H1 (cell line): ENCODE results near the gene TRIL. TPM values are rescaled to one million over a fixed set of nuclear protein-coding genes. Genes with fewer than 3 reads are reported as not detected.

Source experiments
- BACH1 ChIP-seq: IDR thresholded peaks from 2 replicates; pipeline ENCODE4 v1.6.1; 2012; ENCODE audit warnings: low read length, improper control_type of control experiment
- BCL11A ChIP-seq, 2 experiments: IDR thresholded peaks; one replicate each; pipeline ENCODE4 v1.6.1; 2011; ENCODE audit warnings: low read depth in 2 of 2, low read length in 2 of 2, mild to moderate bottlenecking in 2 of 2
- BRCA1 ChIP-seq: IDR thresholded peaks from 2 replicates; pipeline ENCODE4 v1.6.1; 2012; ENCODE audit warnings: low read depth, low read length, improper control_type of control experiment
- CBX5 ChIP-seq: fragments of 300-800, 300-1000 bp; sonication (generic); IDR thresholded peaks from 2 replicates; pipeline ENCODE4 v1.7.1; 2016; ENCODE audit warnings: antibody characterized with exemption, low read length, low read depth
- CEBPB ChIP-seq: IDR thresholded peaks from 2 replicates; pipeline ENCODE4 v1.6.1; 2012; ENCODE audit warnings: low read depth, low read length
- CTBP2 ChIP-seq: IDR thresholded peaks from 2 replicates; pipeline ENCODE4 v1.7.0; 2011; ENCODE audit warnings: borderline replicate concordance, mild to moderate bottlenecking, moderate library complexity, mixed read lengths, low read length; ENCODE audit not compliant: insufficient read depth, insufficient read length
- E2F6 ChIP-seq: IDR thresholded peaks from 2 replicates; pipeline ENCODE4 v1.6.1; 2012; ENCODE audit warnings: inconsistent platforms
- FOSL1 ChIP-seq: IDR thresholded peaks from 2 replicates; pipeline ENCODE4 v1.6.1; 2011; ENCODE audit warnings: mild to moderate bottlenecking, low read depth, low read length, moderate library complexity; ENCODE audit not compliant: insufficient read depth
- HDAC2 ChIP-seq, 2 experiments: fragments of 300-600 bp in 1 of 2; sonication (generic) in 1 of 2; IDR thresholded peaks; 2 replicates each; pipeline ENCODE4 v1.6.1; 2011 to 2012; ENCODE audit warnings: low read depth in 2 of 2, low read length in 2 of 2, mild to moderate bottlenecking in 2 of 2, moderate library complexity in 2 of 2, borderline replicate concordance in 1 of 2, inconsistent platforms in 1 of 2
- KDM1A ChIP-seq: fragments of 200-600, 300-600 bp; sonication (generic); IDR thresholded peaks from 2 replicates; pipeline ENCODE4 v1.7.1; 2016; ENCODE audit warnings: mild to moderate bottlenecking, low read length, borderline replicate concordance
- PHF8 ChIP-seq: fragments of 200-600 bp; sonication (generic); conservative IDR thresholded peaks from 2 replicates; pipeline ENCODE4 v1.7.1; 2012; ENCODE audit warnings: low read depth, mild to moderate bottlenecking, inconsistent platforms, low read length, moderate library complexity
- POLR2AphosphoS5 ChIP-seq: IDR thresholded peaks from 2 replicates; pipeline ENCODE4 v1.6.1; 2011; ENCODE audit warnings: low read depth, low read length
- RAD21 ChIP-seq, 2 experiments: IDR thresholded peaks in 1 of 2; conservative IDR thresholded peaks in 1 of 2; 2 replicates each; pipeline ENCODE4 v1.6.1; 2011; ENCODE audit warnings: low read depth in 2 of 2, low read length in 2 of 2, improper control_type of control experiment in 1 of 2, inconsistent platforms in 1 of 2, mild to moderate bottlenecking in 1 of 2, moderate library complexity in 1 of 2
- SIN3A ChIP-seq, 2 experiments: IDR thresholded peaks in 1 of 2; conservative IDR thresholded peaks in 1 of 2; 2 replicates each; pipeline ENCODE4 v1.6.1; 2011 to 2012; ENCODE audit warnings: low read length in 2 of 2, improper control_type of control experiment in 1 of 2, low read depth in 1 of 2, mild to moderate bottlenecking in 1 of 2
- SIX5 ChIP-seq: IDR thresholded peaks from 2 replicates; pipeline ENCODE4 v1.6.1; 2011; ENCODE audit warnings: mild to moderate bottlenecking, low read depth, low read length
- SP4 ChIP-seq: IDR thresholded peaks from 2 replicates; pipeline ENCODE4 v1.6.1; 2012; ENCODE audit warnings: low read length, inconsistent platforms
- SUZ12 ChIP-seq: fragments of 200-600 bp; sonication (generic); IDR thresholded peaks from 2 replicates; pipeline ENCODE4 v1.6.1; 2012; ENCODE audit warnings: mild to moderate bottlenecking, inconsistent platforms, low read length, moderate library complexity, mixed read lengths
- TAF7 ChIP-seq: optimal IDR thresholded peaks from 2 replicates; pipeline ENCODE3; 2011; ENCODE audit warnings: low read depth, mild to moderate bottlenecking, inconsistent platforms, low read length, moderate library complexity, borderline replicate concordance
- TCF12 ChIP-seq: IDR thresholded peaks from 2 replicates; pipeline ENCODE4 v1.6.1; 2011; ENCODE audit warnings: low read depth, mild to moderate bottlenecking, low read length
- TEAD4 ChIP-seq: IDR thresholded peaks from 2 replicates; pipeline ENCODE4 v1.6.1; 2012; ENCODE audit warnings: low read depth, low read length, inconsistent platforms, mixed read lengths
- YY1 ChIP-seq: IDR thresholded peaks from 2 replicates; pipeline ENCODE4 v1.6.1; 2011; ENCODE audit warnings: low read depth, mild to moderate bottlenecking, low read length
- polyA plus RNA-seq, 7 experiments: library from polyadenylated mRNA; depleted of rRNA in 3 of 7; stranded (reverse) in 5 of 7; unstranded in 2 of 7; fragments of >200 nt in 5 of 7; fragments of 200-250 nt in 2 of 7; gene quantifications; 1 replicate in 5 of 7; 2 replicates in 1 of 7; 4 replicates in 1 of 7; pipeline versions ENCODE4 v1.2.1 to v1.2.3, GENCODE V29; 2011 to 2013; ENCODE audit warnings: missing spikeins in 2 of 7, mixed read lengths in 2 of 7
- total RNA-seq: library from RNA; stranded (reverse); fragmentation: NEBNext Ultra II Directional; extraction: Animal tissue kit (Norgen Biotek cat#: 25700); gene quantifications from 2 replicates; pipeline ENCODE4 v1.2.1, GENCODE V29; 2021
- TF ChIP-seq, protein P1 (sequence below): IDR thresholded peaks from 2 replicates; pipeline ENCODE4 v1.6.1; 2011; ENCODE audit warnings: low read depth, mild to moderate bottlenecking, low read length; ENCODE audit not compliant: insufficient read depth

The TRIL gene
- total and polyA plus RNA-seq, 2 of the 8 experiments (the other 6 are each of a cell fraction or from before 2014, with no cell fraction given): 3.9 to 5.5 TPM

DNA sequence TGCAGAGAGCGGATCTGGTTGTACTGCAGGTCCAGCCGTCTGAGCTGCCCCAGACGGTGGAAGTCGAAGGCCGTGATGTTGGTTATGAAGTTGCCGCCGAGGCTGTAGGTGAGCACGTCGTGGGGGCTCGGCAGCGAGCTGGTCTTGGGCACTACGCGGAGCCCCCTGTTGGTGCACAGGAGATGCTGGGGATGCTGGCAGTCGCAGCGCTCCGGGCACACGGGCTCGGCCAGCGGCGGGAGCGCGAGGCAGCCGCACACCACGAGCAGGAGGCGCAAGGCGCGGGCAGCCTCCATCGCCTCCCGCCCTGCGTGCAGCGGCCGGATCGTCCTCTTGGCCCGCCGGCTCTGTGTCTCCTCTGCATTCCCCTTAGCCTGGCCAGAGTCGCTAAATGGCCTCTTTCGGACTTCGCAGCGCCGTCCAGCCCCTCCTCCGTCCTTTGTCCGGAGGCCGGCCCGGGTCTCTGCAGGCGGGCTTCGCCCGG, 337 bp downstream of the TRIL start (continued):
- TF ChIP-seq KDM1A (no peak), RAD21 (IDR thresholded peaks at IDR 0.05 in 1 of 2, conservative IDR thresholded peaks at IDR 0.05 in 1 of 2; ENCODE audit: low read depth in 2 of 2, low read length in 2 of 2) (no peak), TEAD4 (peak; percentile 20; the same call in 1 of the 2 replicates), YY1 (no peak), FOSL1 (no peak), BCL11A (IDR thresholded peaks at IDR 0.05; ENCODE audit: low read depth in 2 of 2, low read length in 2 of 2) (no peak), HDAC2 (IDR thresholded peaks at IDR 0.05; ENCODE audit: borderline replicate concordance in 1 of 2, low read depth in 2 of 2, low read length in 2 of 2) (no peak), TCF12 (no peak), POLR2AphosphoS5 (no peak), BACH1 (no peak), TAF7 (no peak), SP4 (no peak), CBX5 (no peak), E2F6 (peak; percentile 96), BRCA1 (no peak), CEBPB (no peak), PHF8 (no peak), SUZ12 (peak; percentile 64; the same call in 1 of the 2 replicates), SIX5 (no peak), CTBP2 (no peak), SIN3A (conservative IDR thresholded peaks at IDR 0.05 in 1 of 2, IDR thresholded peaks at IDR 0.05 in 1 of 2; ENCODE audit: low read depth in 1 of 2, low read length in 2 of 2) (no peak)
- TF ChIP-seq, protein P1, sequence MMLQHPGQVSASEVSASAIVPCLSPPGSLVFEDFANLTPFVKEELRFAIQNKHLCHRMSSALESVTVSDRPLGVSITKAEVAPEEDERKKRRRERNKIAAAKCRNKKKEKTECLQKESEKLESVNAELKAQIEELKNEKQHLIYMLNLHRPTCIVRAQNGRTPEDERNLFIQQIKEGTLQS: no peak
